PFSK-1 (cell line): Measurements from ENCODE around the gene MBOAT7.

Experiments used
- FOXP2 ChIP-seq: optimal IDR thresholded peaks from 2 replicates; pipeline ENCODE3; 2011; ENCODE audit warnings: borderline replicate concordance, control low read depth, inconsistent platforms; ENCODE audit not compliant: insufficient read depth; ENCODE audit errors: extremely low read length, extremely low read depth
- POLR2AphosphoS5 ChIP-seq: IDR thresholded peaks from 2 replicates; pipeline ENCODE4 v1.6.1; 2012; ENCODE audit warnings: low read depth, mild to moderate bottlenecking, control low read depth, low read length, moderate library complexity
- REST ChIP-seq, 2 experiments: IDR thresholded peaks; 2 replicates each; pipeline versions ENCODE4 v1.6.1 to v1.8.0; 2011 to 2012; ENCODE audit warnings: low read depth in 2 of 2, low read length in 2 of 2, control low read depth in 1 of 2, inconsistent platforms in 1 of 2, mild to moderate bottlenecking in 1 of 2, moderate library complexity in 1 of 2; ENCODE audit not compliant: insufficient read depth in 1 of 2
- TAF1 ChIP-seq: IDR thresholded peaks from 2 replicates; pipeline ENCODE4 v1.6.1; 2012; ENCODE audit warnings: low read length, control low read depth, borderline replicate concordance; ENCODE audit not compliant: insufficient read depth

- TF ChIP-seq POLR2AphosphoS5 (no peak), TAF1 (no peak), FOXP2 (no peak), REST (IDR thresholded peaks at IDR 0.05; ENCODE audit: insufficient read depth in 1 of 2, low read depth in 2 of 2, low read length in 2 of 2) (no peak)
These were observed 28.9 kb upstream of the MBOAT7 start for GRCh38 chr19:54218259-54218658.
